Kidney glomerular epithelial cell (primary cell): Measurements from ENCODE around the gene HSPBAP1.

Source experiments
- DNase-seq: peaks from one replicate; lab custom pipeline; 2025; lab: John Stamatoyannopoulos, UW

The HSPBAP1 gene

GRCh38 chr3:122793568-122794416 is at the start of gene HSPBAP1:
Gene HSPBAP1 (minus strand): TSS chr3:122793831. CDS start chr3:122793680, 151 bp downstream.
- no peak for DNase-seq

- no peak for DNase-seq
These were observed 42.0 kb upstream of the HSPBAP1 start for GRCh38 chr3:122835590-122835989.

GRCh38 chr3:122828281-122828680 is 34.6 kb upstream of the HSPBAP1 start:
- no peak for DNase-seq

GRCh38 chr3:122826278-122826677 is 32.6 kb upstream of the HSPBAP1 start:
- DNase-seq: no peak

- DNase-seq: no peak
These were observed 31.8 kb upstream of the HSPBAP1 start for GRCh38 chr3:122825460-122825859.

GRCh38 chr3:122824465-122825381 is 31.1 kb upstream of the HSPBAP1 start:
- peak; percentile 3 for DNase-seq

GRCh38 chr3:122816587-122816986 is 23.0 kb upstream of the HSPBAP1 start:
- DNase-seq: no peak

- DNase-seq: no peak
These were observed 17.1 kb upstream of the HSPBAP1 start for GRCh38 chr3:122810734-122811133.

- DNase-seq: no peak
These were observed 10.3 kb upstream of the HSPBAP1 start for GRCh38 chr3:122803977-122804376.

GRCh38 chr3:122802323-122802722 is 8.7 kb upstream of the HSPBAP1 start:
- DNase-seq: no peak

GRCh38 chr3:122800706-122801237 is 7.1 kb upstream of the HSPBAP1 start:
- DNase-seq: no peak

- no peak for DNase-seq
These were observed 6.4 kb upstream of the HSPBAP1 start for GRCh38 chr3:122800031-122800430.

GRCh38 chr3:122799322-122799721 is 5.7 kb upstream of the HSPBAP1 start:
- no peak for DNase-seq

- DNase-seq: no peak
These were observed 3.7 kb upstream of the HSPBAP1 start for GRCh38 chr3:122797291-122797690.

GRCh38 chr3:122795674-122796195 is 2.1 kb upstream of the HSPBAP1 start:
- DNase-seq: no peak

- DNase-seq: no peak
These were observed 1.4 kb upstream of the HSPBAP1 start, which contains the start of gene SLC49A4 for GRCh38 chr3:122794779-122795673. Gene SLC49A4 (plus strand): TSS chr3:122795069. CDS start chr3:122795193, 124 bp downstream.

GRCh38 chr3:122794483-122794778 is 800 bp upstream of the HSPBAP1 start:
- DNase-seq: no peak

GRCh38 chr3:122789585-122790273 is 3.9 kb downstream of the HSPBAP1 start:
- no peak for DNase-seq

- no peak for DNase-seq
These were observed 5.8 kb downstream of the HSPBAP1 start for GRCh38 chr3:122787872-122788271.

- DNase-seq: no peak
These were observed 7.6 kb downstream of the HSPBAP1 start for GRCh38 chr3:122786066-122786465.

- no peak for DNase-seq
These were observed 8.4 kb downstream of the HSPBAP1 start for GRCh38 chr3:122785231-122785630.
